HG03025 (cell line): Measurements from ENCODE around the gene IER3.
A peak's percentile ranks its signal among the peaks of the same experiment; 100 is the strongest.
"Not testable (repeated sequence)": the region's sequence is repeated elsewhere in the genome, so short reads cannot be mapped to it uniquely, and the experiment has no call there.

Source experiments
- ATAC-seq: cut with Tn5 transposase; IDR thresholded peaks from one replicate; pipeline ENCODE4 v1.9.1; 2021; ENCODE audit warnings: mild to moderate bottlenecking, moderate library complexity; ENCODE audit not compliant: unreplicated experiment, low FRiP score

The IER3 gene

DNA sequence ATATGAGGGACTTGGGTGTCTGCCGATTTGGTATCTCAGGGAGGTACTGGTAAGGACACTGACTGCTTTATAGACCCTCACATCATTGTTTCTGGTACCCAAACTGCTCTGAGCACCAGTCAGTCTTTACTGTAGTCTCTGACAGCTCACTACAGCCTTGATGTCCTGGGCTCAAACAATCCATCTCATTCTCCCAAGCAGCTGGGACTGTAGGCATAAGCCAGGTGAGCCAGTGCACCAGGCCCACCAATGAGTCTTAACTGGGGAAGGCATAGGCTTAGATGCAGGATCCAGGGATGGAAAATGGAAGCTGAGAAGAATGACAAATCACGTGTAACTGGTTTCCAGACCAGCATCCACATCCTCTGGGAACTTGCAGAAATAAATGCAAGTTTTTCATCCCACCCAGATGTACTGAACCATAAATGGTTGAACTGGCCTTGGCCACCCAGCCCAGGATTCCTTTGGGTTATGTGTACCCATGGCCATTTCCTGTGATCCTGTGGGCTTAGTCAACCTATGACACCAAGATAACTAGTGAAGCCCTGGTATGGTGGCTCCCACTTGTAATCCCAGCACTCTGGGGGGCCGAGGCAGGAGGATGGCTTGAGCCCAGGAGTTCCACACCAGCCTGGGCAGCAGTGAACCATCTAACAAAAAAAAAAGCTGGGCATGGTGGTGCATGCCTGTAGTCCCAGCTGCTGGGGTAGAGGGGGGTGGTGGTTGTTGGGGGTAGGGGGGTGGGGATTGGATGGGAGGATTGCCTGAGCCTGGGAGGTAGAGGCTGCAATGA is 18.4 kb downstream of the IER3 start:
- ATAC-seq, result no peak

DNA sequence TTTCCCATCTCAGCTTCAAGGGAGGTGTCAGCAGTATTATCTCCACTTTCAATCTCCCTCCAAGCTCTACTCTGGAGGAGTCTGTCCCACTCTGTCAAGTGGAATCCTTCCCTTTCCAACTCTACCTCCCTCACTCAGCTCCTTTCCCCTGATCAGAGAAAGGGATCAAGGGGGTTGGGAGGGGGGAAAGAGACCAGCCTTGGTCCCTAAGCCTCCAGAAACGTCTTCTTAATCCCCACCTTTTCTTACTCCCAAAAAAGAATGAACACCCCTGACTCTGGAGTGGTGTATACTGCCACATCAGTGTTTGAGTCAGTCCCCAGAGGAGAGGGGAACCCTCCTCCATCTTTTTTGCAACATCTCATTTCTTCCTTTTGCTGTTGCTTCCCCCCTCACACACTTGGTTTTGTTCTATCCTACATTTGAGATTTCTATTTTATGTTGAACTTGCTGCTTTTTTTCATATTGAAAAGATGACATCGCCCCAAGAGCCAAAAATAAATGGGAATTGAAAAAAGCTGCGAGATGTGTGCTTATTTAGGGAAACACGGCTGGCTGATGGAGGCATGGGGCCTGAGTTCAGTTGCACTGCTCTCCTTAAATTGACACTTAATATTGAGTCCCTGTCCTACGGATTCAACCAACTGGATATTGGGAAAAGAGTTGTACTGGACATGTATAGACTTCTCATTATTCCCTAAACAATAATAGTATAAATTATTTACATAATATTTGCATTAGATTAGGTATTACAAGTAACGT is 19.3 kb downstream of the IER3 start:
- ATAC-seq, result no peak

- not testable (repeated sequence) for ATAC-seq
Measured at GRCh38 chr6:30723843-30724741, 20.3 kb downstream of the IER3 start.

- not testable (repeated sequence) for ATAC-seq
Measured at GRCh38 chr6:30723159-30723842, 21.0 kb downstream of the IER3 start.

DNA sequence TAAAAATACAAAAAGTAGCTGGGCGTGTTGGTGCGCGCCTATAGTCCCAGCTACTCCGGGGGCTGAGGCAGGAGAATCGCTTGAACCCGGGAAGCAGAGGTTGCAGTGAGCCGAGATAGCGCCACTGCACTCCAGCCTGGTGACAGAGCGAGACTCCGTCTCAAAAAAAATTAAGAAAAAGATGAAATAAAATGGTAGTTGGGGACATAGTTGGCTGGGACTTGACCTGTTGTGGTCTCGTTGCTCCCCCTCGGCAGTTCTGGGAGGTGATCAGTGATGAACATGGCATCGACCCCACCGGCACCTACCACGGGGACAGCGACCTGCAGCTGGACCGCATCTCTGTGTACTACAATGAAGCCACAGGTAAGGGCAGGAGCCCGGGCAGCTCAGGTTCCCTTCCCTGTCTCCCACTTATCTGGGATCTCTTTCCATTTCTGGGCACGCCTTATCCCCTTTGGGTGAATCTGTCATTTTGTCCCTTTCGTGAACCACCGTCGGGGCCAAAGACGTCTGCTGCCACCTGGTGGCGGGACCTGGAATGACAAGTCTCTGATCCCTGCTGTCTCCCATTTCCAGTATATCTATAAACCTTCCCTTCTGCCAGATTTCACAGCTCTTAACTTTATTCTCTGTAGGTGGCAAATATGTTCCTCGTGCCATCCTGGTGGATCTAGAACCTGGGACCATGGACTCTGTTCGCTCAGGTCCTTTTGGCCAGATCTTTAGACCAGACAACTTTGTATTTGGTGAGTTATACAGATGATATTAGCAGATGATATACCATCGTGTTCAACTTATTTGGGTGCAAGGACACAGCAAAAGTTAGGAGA is 21.9 kb downstream of the IER3 start:
- ATAC-seq, result no peak

DNA sequence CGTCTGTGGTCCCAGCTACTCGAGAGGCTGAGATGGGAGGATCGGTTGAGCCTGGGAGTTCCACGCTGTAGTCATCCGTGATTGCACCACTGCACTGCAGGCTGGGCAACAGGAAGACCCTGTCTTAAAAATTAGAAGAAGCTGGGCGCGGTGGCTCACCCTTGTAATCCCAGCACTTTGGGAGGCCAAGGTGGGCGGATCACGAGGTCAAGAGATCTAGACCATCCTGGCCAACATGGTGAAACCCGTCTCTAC is 22.4 kb downstream of the IER3 start:
- ATAC-seq, result not testable (repeated sequence)

- ATAC-seq, result peak; percentile 26
Measured at GRCh38 chr6:30721198-30722024, 22.9 kb downstream of the IER3 start.

GRCh38 chr6:30720738-30721197 is 23.6 kb downstream of the IER3 start:
- ATAC-seq, result no peak

DNA sequence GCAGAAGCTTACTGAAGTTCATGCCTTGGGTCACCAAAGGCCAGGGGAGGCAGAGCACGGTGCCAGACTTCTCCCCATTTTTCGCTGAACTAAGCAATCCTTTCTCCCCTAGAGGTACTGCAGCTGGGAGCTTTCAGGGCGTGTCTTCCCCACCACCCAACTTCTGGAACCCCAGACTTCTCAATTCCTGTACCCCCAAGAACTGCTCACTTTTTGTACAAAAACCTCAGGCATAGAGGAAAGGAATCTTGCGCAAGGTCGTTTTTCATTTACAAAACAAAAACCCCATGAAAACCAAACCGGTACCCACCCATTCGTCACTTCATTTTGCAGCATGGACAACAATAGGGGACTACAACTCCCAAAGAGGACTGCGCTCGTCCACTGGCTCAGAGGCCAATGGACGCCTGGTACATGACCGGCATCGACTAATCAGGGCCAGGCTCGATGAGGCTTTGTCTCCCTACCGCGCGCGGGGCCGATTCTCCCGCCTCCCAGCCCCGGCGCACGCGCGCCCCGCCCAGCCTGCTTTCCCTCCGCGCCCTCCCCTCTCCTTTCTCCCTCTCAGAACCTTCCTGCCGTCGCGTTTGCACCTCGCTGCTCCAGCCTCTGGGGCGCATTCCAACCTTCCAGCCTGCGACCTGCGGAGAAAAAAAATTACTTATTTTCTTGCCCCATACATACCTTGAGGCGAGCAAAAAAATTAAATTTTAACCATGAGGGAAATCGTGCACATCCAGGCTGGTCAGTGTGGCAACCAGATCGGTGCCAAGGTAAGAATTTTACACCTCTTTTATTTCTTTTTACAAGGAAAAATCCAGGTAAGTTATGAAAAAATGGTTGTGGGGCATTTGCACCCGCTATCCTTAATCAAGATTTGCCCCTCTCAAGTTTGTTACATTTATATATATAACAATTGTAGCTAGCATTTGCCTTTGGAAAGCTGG is 24.3 kb downstream of the IER3 start, which contains the start of gene TUBB:
Gene TUBB, plus strand, starts transcription at position 562 of the 947 bp plus-strand sequence. Its CDS starts 155 bp downstream, at position 717.
- ATAC-seq, result no peak

DNA sequence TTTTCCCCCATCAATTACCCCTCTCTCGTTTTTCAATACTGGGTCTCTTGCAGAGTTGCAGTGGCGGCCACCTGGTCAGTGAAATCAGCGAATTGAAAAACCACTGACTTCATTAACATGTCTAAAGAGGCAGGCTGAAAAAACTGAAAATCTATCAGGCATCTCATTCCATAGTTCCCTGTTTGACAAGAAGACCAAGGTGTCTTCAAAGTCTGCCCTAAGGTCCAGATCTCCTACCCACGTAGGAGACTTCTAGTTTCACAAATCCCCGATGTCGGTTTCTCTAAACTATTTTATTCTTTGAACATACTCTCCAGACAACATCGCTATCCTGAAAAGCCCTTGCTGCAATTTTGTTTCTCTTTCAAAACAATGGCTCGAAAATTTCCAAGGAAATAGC is 25.0 kb downstream of the IER3 start:
- ATAC-seq, result no peak

DNA sequence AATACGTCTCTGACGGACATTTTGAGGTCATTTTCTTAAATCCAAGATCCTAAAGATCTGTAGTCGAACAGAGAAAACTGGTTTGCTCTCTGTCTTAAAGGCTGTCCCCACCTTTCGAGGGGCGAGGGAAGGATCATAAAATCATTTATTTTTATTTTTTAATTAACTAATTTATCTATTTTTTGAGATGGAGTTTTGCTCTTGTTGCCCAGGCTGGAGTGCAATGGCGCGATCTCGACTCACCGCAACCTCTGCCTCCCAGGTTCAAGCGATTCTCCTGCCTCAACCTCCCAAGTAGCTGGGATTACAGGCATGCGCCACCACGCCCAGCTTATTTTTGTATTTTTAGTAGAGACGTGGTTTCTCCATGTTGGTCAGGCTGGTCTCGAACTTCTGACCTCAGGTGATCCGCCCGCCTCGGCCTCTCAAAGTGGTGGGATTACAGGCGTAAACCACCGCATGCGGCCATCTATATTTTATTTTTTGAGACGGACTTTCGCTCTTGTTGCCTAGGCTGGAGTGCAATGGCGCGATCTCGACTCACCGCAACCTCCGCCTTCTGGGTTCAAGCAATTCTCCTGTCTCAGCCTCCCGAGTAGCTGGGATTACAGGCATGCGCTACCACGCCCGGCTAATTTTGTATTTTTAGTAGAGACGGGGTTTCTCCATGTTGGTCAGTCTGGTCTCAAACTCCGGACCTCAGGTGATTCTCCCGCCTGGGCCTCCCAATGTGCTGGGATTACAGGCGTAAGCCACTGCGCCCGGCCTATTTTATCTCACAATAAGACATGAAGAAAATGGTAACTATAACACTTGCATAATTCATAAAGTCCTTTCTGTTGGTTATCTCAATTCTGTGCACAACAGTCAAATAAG is 26.3 kb downstream of the IER3 start:
- not testable (repeated sequence) for ATAC-seq

DNA sequence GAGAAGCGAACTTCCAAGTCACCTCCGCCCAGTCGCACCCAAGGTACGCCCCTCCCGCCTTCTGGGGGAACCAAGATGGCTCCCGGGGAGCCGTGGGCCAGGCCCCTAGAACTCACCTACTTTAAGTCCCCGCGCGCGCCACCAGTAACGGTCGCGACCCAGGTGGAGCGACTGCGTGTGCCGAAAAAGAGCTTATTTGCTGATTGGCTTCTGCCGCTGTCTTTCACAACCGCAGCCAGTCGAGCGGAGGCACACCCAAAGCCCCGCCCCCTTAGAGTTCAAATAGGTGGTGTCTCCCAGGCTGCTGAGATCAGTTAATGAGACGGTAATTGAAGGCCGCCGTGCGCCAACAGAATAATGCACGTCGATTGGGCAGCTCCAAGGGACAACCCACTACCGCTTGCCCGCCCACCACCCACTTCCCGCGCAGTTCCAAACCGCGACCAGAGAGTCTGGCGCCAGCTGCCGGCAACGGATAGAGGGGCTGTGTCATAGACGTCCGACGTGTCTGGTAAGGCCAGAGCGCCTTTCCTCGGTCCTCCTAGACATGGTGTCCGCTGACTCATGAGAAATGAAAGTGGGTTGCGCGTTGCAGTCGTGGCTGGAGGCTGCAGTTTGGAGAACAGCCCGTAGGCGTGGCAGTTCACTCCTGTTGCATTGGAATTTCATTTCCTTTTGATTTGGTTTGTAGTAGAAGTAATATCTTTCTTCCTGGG is 27.1 kb downstream of the IER3 start, which contains the start of gene MDC1:
Gene MDC1, minus strand, starts transcription at position 153 of the 716 bp plus-strand sequence. CDS start 2,106 bp downstream, outside the sequence.
- ATAC-seq, result peak; percentile 70

- no peak for ATAC-seq
Measured at GRCh38 chr6:30716879-30717128, 27.5 kb downstream of the IER3 start.

- no peak for ATAC-seq
Measured at GRCh38 chr6:30714263-30714662, 30.1 kb downstream of the IER3 start.

DNA sequence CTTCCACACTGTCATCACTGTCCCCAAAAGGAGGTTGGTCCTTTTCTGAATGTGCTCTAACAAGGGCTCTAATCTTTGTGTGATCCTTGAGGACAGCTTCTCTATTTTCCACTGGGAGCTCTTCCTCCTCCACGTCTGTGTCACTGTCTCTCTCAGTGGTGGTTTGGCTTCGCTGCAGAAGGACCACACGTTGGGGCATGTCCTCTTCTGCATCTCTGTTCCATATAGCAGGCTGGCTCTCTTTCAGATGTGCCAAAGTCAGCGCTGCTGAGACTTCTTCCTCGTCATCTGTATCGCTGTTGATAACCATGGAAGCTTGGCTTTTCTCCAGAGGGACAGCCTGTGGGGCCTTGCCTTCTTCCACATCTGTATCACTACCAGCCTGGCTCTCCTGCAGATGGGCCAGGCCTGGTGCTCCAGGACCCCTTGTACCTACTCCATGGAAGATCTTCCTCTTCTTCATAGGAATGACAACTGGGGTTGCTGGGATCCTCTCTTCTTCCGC is 31.9 kb downstream of the IER3 start:
- no peak for ATAC-seq
